Coronary artery (tissue), 2 donors: ENCODE data around the gene IQCF2.
"Not testable (repeated sequence)": the region's sequence is repeated elsewhere in the genome, so short reads cannot be mapped to it uniquely, and the experiment has no call there.

Experiments used
- DNase-seq: peaks from one replicate; pipeline ENCODE4 v3.0.0-alpha.2; 2017; ENCODE audit warnings: low spot score
- H3K27ac ChIP-seq, 2 donors: fragments of 200-600 bp; sonication (generic); one replicate each; pipeline ENCODE4 v1.5.1; 2016 to 2019
- H3K4me3 ChIP-seq: fragments of 200-600 bp; sonication (generic); 2 replicates; pipeline ENCODE4 v1.5.1; 2016; ENCODE audit warnings: mild to moderate bottlenecking, moderate library complexity
- TF ChIP-seq, protein P1 (sequence below): fragments of 200-600 bp; sonication (generic); IDR thresholded peaks from one replicate; pipeline ENCODE4 v1.5.1; 2019; ENCODE audit warnings: antibody characterized with exemption

Gene IQCF2

GRCh38 chr3:51862886-51863285, 1.5 kb downstream of the IQCF2 start:
- DNase-seq: no peak
- TF ChIP-seq, protein P1, sequence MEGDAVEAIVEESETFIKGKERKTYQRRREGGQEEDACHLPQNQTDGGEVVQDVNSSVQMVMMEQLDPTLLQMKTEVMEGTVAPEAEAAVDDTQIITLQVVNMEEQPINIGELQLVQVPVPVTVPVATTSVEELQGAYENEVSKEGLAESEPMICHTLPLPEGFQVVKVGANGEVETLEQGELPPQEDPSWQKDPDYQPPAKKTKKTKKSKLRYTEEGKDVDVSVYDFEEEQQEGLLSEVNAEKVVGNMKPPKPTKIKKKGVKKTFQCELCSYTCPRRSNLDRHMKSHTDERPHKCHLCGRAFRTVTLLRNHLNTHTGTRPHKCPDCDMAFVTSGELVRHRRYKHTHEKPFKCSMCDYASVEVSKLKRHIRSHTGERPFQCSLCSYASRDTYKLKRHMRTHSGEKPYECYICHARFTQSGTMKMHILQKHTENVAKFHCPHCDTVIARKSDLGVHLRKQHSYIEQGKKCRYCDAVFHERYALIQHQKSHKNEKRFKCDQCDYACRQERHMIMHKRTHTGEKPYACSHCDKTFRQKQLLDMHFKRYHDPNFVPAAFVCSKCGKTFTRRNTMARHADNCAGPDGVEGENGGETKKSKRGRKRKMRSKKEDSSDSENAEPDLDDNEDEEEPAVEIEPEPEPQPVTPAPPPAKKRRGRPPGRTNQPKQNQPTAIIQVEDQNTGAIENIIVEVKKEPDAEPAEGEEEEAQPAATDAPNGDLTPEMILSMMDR: no peak
- H3K27ac ChIP-seq: no peak overlapping the region
- H3K4me3 ChIP-seq: no peak overlapping the region

GRCh38 chr3:51868896-51869295, 7.5 kb downstream of the IQCF2 start:
- not testable (repeated sequence) for H3K27ac ChIP-seq, DNase-seq, H3K4me3 ChIP-seq

- DNase-seq: no peak
- TF ChIP-seq, protein P1: no peak
- H3K27ac ChIP-seq: no peak overlapping the region
- H3K4me3 ChIP-seq: no peak overlapping the region
Observed at GRCh38 chr3:51869304-51869703, 7.9 kb downstream of the IQCF2 start.

GRCh38 chr3:51873253-51873766, 11.9 kb downstream of the IQCF2 start:
- H3K4me3 ChIP-seq: no peak overlapping the region
- TF ChIP-seq, protein P1: no peak

DNA sequence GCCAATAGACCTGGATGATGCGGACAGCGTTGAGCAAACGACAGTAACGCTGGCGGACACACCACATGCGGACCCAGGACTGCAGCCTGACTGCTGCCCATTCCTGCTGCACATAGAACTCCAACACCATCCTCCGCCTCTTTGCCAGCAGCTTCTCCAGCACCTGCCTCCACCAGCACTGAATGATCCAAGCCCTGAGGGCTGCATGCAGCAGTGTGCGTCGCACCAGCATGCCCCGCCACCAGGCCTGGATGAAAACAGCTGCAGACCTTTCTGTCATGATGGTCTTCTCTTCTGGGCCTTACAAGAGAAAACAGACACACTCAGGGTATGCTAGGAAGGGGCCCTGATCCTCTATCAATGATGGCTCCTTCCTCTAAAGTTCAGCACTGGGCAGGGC, 12.5 kb downstream of the IQCF2 start:
- Histone ChIP-seq H3K4me3 (no peak overlapping the region), H3K27ac (no peak overlapping the region)
- TF ChIP-seq, protein P1: no peak
- no peak for DNase-seq

More at GRCh38 chr3:51873253-51873766, 11.9 kb downstream of the IQCF2 start:
- no peak overlapping the region for H3K27ac ChIP-seq
- DNase-seq: no peak

- Histone ChIP-seq H3K27ac (no peak overlapping the region), H3K4me3 (no peak overlapping the region)
- no peak for DNase-seq
- TF ChIP-seq, protein P1: no peak
Observed at GRCh38 chr3:51874411-51874810, 13.0 kb downstream of the IQCF2 start.

- no peak for DNase-seq
- H3K27ac ChIP-seq: no peak overlapping the region
- H3K4me3 ChIP-seq: no peak overlapping the region
- TF ChIP-seq, protein P1: no peak
Observed at GRCh38 chr3:51874889-51875288, 13.5 kb downstream of the IQCF2 start.

GRCh38 chr3:51875501-51875900, 14.1 kb downstream of the IQCF2 start, which contains the start of gene IQCF5:
Gene IQCF5 (minus strand): TSS chr3:51875601. CDS start chr3:51875531, 70 bp downstream.
- TF ChIP-seq, protein P1: no peak

More at GRCh38 chr3:51875501-51875900, 14.1 kb downstream of the IQCF2 start, which contains the start of gene IQCF5:
- Histone ChIP-seq H3K4me3 (no peak within 1 kb of the TSS), H3K27ac (no peak within 1 kb of the TSS)
- DNase-seq: no peak
